ENCODE measurements around the gene GBP5. TPM values are rescaled to one million over a fixed set of nuclear protein-coding genes. Genes with fewer than 3 reads are reported as not detected.

GBP5 gene
- polyA plus RNA-seq, 1 of the 3 experiments (the other 2 are of a cell fraction) = 0.08 TPM

GRCh38 chr1:89254658-89255287 lies 17.9 kb downstream of the GBP5 start:
- no peaks in the 10 kb centered on the region for H3K27me3 ChIP-seq (ENCODE audit: insufficient read depth)
- no peak overlapping the region for H3K4me2 ChIP-seq
- TF ChIP-seq SMC3 (IDR thresholded peaks at IDR 0.05; ENCODE audit: low read depth, low read length) = no peak
- TF ChIP-seq, protein P1, sequence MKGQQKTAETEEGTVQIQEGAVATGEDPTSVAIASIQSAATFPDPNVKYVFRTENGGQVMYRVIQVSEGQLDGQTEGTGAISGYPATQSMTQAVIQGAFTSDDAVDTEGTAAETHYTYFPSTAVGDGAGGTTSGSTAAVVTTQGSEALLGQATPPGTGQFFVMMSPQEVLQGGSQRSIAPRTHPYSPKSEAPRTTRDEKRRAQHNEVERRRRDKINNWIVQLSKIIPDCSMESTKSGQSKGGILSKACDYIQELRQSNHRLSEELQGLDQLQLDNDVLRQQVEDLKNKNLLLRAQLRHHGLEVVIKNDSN (IDR thresholded peaks at IDR 0.05; ENCODE audit: borderline replicate concordance, low read depth) = no peak
- no peak for TF ChIP-seq PBX3 (IDR thresholded peaks at IDR 0.05)
- no peak for TF ChIP-seq NFIC (IDR thresholded peaks at IDR 0.05; ENCODE audit: borderline replicate concordance)
- TF ChIP-seq FOXM1 (IDR thresholded peaks at IDR 0.05; ENCODE audit: low read depth) = no peak
- TF ChIP-seq NRF1 (IDR thresholded peaks at IDR 0.05; ENCODE audit: low read depth, low read length) = no peak
- no peak for TF ChIP-seq TEAD4 (IDR thresholded peaks at IDR 0.05; ENCODE audit: borderline replicate concordance, insufficient read depth)
- no peak for TF ChIP-seq MAX (IDR thresholded peaks at IDR 0.05; ENCODE audit: low read depth)
- no peak overlapping the region for H3K9ac ChIP-seq
- H3F3A ChIP-seq (replicated peaks; ENCODE audit: insufficient read depth) = no peaks in the 10 kb centered on the region
- H3K79me2 ChIP-seq (ENCODE audit: insufficient read depth) = no peaks in the 10 kb centered on the region
- no peaks in the 10 kb centered on the region for H3K36me3 ChIP-seq (replicated peaks in 1 of 2; ENCODE audit: control insufficient read depth in 1 of 2, insufficient read depth in 2 of 2, low read length in 1 of 2)
- H2AFZ ChIP-seq (ENCODE audit: low read depth) = no peak overlapping the region
- 68% methylated on average over 4 of the region's 4 CpGs for WGBS (ENCODE audit: low lambda C conversion rate)
- H3K4me3 ChIP-seq (ENCODE audit: low read depth in 2 of 2, low read length in 1 of 2) = no peak overlapping the region
- DNase-seq = no peak
- H3K9me2 ChIP-seq = no peaks in the 10 kb centered on the region
- no peaks in the 10 kb centered on the region for H4K20me1 ChIP-seq (ENCODE audit: insufficient read depth)
- no peak overlapping the region for H3K27ac ChIP-seq (ENCODE audit: low read depth in 2 of 2, low read length in 1 of 2)
- CTCF ChIA-PET = no interaction called here
- H3K4me1 ChIP-seq (ENCODE audit: control insufficient read depth in 1 of 2, insufficient read depth in 2 of 2, low read depth in 1 of 2, low read length in 1 of 2) = no peaks in the 10 kb centered on the region
- no peaks in the 10 kb centered on the region for H3K9me3 ChIP-seq
- POLR2A ChIA-PET = no interaction called here

DNA sequence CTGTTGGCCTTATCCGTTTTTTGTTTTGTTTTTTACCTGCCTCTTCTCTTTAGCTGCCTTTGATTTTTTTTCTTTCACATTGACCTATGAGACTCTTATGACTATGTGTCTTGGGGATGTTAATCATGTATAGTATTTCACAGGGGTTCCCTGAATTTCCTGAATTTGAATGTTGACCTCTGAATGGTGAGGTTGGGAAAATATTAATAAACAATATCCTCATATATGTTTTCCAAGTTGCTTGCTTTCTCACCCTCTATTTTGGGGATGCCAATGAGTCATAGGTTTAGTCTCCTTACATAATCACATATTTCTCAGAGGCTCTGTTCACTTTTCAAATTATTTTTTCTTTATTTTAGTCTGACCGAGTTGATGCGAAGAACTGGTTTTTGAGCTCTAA lies 29.6 kb downstream of the GBP5 start:
- POLR2A ChIA-PET = no interaction called here
- no peak overlapping the region for H3K4me3 ChIP-seq (ENCODE audit: low read depth in 2 of 2, low read length in 1 of 2)
- H3K27me3 ChIP-seq (ENCODE audit: insufficient read depth) = no peaks in the 10 kb centered on the region
- CTCF ChIA-PET = no interaction called here
- no peaks in the 10 kb centered on the region for H3K4me1 ChIP-seq (ENCODE audit: control insufficient read depth in 1 of 2, insufficient read depth in 2 of 2, low read depth in 1 of 2, low read length in 1 of 2)
- H3K9ac ChIP-seq = no peak overlapping the region
- no peaks in the 10 kb centered on the region for H4K20me1 ChIP-seq (ENCODE audit: insufficient read depth)
- H3K4me2 ChIP-seq = no peak overlapping the region
- H2AFZ ChIP-seq (ENCODE audit: low read depth) = no peak overlapping the region
- no peak for DNase-seq
- no peak for TF ChIP-seq RXRA (IDR thresholded peaks at IDR 0.05; ENCODE audit: borderline replicate concordance, low read depth)
- no peak for TF ChIP-seq EZH2phosphoT487 (IDR thresholded peaks at IDR 0.05; ENCODE audit: borderline replicate concordance, low read depth)
- TF ChIP-seq ELF1 (IDR thresholded peaks at IDR 0.05) = no peak
- TF ChIP-seq RAD21 (IDR thresholded peaks at IDR 0.05; ENCODE audit: low read length) = no peak
- no peak for TF ChIP-seq MAX (IDR thresholded peaks at IDR 0.05; ENCODE audit: low read depth)
- no peak for TF ChIP-seq FOSL2 (IDR thresholded peaks at IDR 0.05; ENCODE audit: borderline replicate concordance, low read depth)
- TF ChIP-seq MXI1 (IDR thresholded peaks at IDR 0.05; ENCODE audit: low read depth, low read length) = no peak
- no peak for TF ChIP-seq SIN3A (IDR thresholded peaks at IDR 0.05; ENCODE audit: borderline replicate concordance, low read depth, low read length)
- no peak for TF ChIP-seq TAF1 (IDR thresholded peaks at IDR 0.05; ENCODE audit: borderline replicate concordance, low read depth, low read length)
- no peak for TF ChIP-seq FOXJ3 (CRISPR knock-in tag; IDR thresholded peaks at IDR 0.05)
- TF ChIP-seq, protein P2, sequence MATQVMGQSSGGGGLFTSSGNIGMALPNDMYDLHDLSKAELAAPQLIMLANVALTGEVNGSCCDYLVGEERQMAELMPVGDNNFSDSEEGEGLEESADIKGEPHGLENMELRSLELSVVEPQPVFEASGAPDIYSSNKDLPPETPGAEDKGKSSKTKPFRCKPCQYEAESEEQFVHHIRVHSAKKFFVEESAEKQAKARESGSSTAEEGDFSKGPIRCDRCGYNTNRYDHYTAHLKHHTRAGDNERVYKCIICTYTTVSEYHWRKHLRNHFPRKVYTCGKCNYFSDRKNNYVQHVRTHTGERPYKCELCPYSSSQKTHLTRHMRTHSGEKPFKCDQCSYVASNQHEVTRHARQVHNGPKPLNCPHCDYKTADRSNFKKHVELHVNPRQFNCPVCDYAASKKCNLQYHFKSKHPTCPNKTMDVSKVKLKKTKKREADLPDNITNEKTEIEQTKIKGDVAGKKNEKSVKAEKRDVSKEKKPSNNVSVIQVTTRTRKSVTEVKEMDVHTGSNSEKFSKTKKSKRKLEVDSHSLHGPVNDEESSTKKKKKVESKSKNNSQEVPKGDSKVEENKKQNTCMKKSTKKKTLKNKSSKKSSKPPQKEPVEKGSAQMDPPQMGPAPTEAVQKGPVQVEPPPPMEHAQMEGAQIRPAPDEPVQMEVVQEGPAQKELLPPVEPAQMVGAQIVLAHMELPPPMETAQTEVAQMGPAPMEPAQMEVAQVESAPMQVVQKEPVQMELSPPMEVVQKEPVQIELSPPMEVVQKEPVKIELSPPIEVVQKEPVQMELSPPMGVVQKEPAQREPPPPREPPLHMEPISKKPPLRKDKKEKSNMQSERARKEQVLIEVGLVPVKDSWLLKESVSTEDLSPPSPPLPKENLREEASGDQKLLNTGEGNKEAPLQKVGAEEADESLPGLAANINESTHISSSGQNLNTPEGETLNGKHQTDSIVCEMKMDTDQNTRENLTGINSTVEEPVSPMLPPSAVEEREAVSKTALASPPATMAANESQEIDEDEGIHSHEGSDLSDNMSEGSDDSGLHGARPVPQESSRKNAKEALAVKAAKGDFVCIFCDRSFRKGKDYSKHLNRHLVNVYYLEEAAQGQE (IDR thresholded peaks at IDR 0.05; ENCODE audit: low read depth, low read length) = no peak
- TF ChIP-seq GATA2 (CRISPR knock-in tag; IDR thresholded peaks at IDR 0.05) = no peak
- TF ChIP-seq, protein P3, sequence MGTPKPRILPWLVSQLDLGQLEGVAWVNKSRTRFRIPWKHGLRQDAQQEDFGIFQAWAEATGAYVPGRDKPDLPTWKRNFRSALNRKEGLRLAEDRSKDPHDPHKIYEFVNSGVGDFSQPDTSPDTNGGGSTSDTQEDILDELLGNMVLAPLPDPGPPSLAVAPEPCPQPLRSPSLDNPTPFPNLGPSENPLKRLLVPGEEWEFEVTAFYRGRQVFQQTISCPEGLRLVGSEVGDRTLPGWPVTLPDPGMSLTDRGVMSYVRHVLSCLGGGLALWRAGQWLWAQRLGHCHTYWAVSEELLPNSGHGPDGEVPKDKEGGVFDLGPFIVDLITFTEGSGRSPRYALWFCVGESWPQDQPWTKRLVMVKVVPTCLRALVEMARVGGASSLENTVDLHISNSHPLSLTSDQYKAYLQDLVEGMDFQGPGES (IDR thresholded peaks at IDR 0.05; ENCODE audit: low read depth, low read length) = no peak
- TF ChIP-seq RFX5 (IDR thresholded peaks at IDR 0.05; ENCODE audit: low read length) = no peak
- no peak overlapping the region for H3K27ac ChIP-seq (ENCODE audit: low read depth in 2 of 2, low read length in 1 of 2)
- 52% methylated on average over 3 of the region's 3 CpGs for WGBS (ENCODE audit: low lambda C conversion rate)
- H3K36me3 ChIP-seq (replicated peaks in 1 of 2; ENCODE audit: control insufficient read depth in 1 of 2, insufficient read depth in 2 of 2, low read length in 1 of 2) = no peaks in the 10 kb centered on the region
- H3K9me3 ChIP-seq = no peaks in the 10 kb centered on the region
- H3F3A ChIP-seq (replicated peaks; ENCODE audit: insufficient read depth) = no peaks in the 10 kb centered on the region
- H3K9me2 ChIP-seq = no peaks in the 10 kb centered on the region
- no peaks in the 10 kb centered on the region for H3K79me2 ChIP-seq (ENCODE audit: insufficient read depth)

All from SK-N-SH (cell line).